ENCODE measurements around the gene DPH7.

DNA sequence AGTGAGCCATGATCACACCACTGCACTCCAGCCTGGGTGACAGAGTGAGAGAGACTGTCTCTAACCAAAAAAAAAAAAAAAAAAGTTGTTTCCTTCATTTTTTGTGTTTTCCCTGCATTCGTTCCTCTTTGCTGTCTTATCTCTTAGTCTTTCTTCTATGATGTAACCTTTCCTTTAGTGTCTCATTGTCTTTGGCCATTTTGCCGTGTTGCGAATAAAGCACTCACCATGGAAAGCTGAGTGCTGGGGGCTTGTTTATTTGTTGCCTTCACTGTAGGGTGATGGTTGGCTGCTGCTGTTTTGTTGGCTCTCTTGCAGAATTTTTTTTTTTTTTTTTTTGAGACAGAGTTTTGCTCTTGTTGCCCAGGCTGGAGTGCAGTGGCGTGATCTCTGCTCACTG, 47.7 kb upstream of the DPH7 start:
- TF ChIP-seq, protein P1, sequence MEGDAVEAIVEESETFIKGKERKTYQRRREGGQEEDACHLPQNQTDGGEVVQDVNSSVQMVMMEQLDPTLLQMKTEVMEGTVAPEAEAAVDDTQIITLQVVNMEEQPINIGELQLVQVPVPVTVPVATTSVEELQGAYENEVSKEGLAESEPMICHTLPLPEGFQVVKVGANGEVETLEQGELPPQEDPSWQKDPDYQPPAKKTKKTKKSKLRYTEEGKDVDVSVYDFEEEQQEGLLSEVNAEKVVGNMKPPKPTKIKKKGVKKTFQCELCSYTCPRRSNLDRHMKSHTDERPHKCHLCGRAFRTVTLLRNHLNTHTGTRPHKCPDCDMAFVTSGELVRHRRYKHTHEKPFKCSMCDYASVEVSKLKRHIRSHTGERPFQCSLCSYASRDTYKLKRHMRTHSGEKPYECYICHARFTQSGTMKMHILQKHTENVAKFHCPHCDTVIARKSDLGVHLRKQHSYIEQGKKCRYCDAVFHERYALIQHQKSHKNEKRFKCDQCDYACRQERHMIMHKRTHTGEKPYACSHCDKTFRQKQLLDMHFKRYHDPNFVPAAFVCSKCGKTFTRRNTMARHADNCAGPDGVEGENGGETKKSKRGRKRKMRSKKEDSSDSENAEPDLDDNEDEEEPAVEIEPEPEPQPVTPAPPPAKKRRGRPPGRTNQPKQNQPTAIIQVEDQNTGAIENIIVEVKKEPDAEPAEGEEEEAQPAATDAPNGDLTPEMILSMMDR (IDR thresholded peaks at IDR 0.05; ENCODE audit: low read depth, low read length), result no peak
- no peak for TF ChIP-seq EZH2phosphoT487 (IDR thresholded peaks at IDR 0.05; ENCODE audit: low read depth)
